Neural cell (in vitro differentiated cells): Measurements from ENCODE around the gene TOR1AIP2.

Experiments
- EP300 ChIP-seq: fragments of 450-650 bp; conservative IDR thresholded peaks from 2 replicates; pipeline ENCODE4 v1.6.1; 2014; ENCODE audit warnings: antibody characterized with exemption, mild to moderate bottlenecking, moderate library complexity; ENCODE audit not compliant: poor library complexity, severe bottlenecking
- RAD21 ChIP-seq: fragments of 450-650 bp; conservative IDR thresholded peaks from 2 replicates; pipeline ENCODE4 v1.6.1; 2014; ENCODE audit warnings: antibody characterized with exemption, mild to moderate bottlenecking, moderate library complexity
- TF ChIP-seq, protein P1 (sequence below): fragments of 450-650 bp; IDR thresholded peaks from 2 replicates; pipeline ENCODE4 v1.5.1; 2014; ENCODE audit warnings: antibody characterized with exemption, mild to moderate bottlenecking, moderate library complexity; ENCODE audit not compliant: poor library complexity, severe bottlenecking

DNA sequence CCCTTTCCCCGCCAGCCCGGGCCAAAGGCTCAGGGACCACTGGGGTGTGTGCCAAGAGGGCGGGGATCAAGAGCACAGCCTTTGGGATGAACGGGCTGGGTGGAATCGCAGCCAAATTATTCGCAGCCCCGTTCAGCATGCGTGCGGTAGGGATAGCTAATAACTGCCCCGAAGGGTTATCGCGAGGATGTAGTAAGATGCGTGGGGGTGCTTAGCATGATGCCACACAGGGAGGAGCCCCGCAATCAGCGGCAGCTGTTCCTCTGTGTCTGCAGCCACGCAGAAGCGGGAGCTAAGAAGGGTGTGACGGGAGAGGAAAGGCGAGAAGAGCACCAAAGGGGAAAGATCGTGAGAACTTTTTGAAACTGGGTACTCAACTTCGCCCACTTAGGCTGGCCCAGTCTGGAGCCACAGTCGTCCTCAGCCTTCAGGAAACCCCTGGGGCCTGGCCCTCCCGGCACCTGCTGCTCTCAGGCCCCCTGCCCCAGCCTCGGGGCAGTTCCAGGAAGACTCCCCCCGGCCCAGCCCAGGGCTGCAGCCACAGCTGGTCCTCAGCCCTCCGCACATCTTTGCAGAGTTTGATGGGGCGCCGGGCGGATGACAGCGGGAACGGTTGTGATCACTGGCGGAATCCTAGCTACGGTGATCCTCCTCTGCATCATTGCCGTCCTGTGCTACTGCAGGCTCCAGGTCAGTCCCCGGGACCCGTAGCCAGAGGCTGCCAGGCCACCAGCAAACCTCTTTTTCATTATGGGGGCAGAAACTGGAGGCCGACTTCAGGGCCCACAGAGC lies 64.9 kb downstream of the TOR1AIP2 start:
- no peak for TF ChIP-seq RAD21
- TF ChIP-seq, protein P1, sequence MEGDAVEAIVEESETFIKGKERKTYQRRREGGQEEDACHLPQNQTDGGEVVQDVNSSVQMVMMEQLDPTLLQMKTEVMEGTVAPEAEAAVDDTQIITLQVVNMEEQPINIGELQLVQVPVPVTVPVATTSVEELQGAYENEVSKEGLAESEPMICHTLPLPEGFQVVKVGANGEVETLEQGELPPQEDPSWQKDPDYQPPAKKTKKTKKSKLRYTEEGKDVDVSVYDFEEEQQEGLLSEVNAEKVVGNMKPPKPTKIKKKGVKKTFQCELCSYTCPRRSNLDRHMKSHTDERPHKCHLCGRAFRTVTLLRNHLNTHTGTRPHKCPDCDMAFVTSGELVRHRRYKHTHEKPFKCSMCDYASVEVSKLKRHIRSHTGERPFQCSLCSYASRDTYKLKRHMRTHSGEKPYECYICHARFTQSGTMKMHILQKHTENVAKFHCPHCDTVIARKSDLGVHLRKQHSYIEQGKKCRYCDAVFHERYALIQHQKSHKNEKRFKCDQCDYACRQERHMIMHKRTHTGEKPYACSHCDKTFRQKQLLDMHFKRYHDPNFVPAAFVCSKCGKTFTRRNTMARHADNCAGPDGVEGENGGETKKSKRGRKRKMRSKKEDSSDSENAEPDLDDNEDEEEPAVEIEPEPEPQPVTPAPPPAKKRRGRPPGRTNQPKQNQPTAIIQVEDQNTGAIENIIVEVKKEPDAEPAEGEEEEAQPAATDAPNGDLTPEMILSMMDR, result no peak
- TF ChIP-seq EP300, result no peak
